ENCODE results near the gene TRIM72.
"Not testable (repeated sequence)": the region's sequence is repeated elsewhere in the genome, so short reads cannot be mapped to it uniquely, and the experiment has no call there.

Gene TRIM72

GRCh38 chr16:31190061-31190460 lies 23.9 kb upstream of the TRIM72 start:
- TF ChIP-seq, protein P1, sequence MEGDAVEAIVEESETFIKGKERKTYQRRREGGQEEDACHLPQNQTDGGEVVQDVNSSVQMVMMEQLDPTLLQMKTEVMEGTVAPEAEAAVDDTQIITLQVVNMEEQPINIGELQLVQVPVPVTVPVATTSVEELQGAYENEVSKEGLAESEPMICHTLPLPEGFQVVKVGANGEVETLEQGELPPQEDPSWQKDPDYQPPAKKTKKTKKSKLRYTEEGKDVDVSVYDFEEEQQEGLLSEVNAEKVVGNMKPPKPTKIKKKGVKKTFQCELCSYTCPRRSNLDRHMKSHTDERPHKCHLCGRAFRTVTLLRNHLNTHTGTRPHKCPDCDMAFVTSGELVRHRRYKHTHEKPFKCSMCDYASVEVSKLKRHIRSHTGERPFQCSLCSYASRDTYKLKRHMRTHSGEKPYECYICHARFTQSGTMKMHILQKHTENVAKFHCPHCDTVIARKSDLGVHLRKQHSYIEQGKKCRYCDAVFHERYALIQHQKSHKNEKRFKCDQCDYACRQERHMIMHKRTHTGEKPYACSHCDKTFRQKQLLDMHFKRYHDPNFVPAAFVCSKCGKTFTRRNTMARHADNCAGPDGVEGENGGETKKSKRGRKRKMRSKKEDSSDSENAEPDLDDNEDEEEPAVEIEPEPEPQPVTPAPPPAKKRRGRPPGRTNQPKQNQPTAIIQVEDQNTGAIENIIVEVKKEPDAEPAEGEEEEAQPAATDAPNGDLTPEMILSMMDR (IDR thresholded peaks at IDR 0.05; ENCODE audit: control extremely low read depth, extremely low read depth, low read depth, missing control alignments): no peak
- CTCF ChIA-PET: interaction anchor here (0.8 to 1.0 kb wide), 2 partner anchors 11 to 254 kb away, joined by 3 read pairs; no protein-coding TSS in a partner anchor
- no peak for DNase-seq (ENCODE audit: extremely low spot score)
- POLR2A ChIA-PET: interaction anchor here (1.9 to 2.5 kb wide), 2 partner anchors 10 kb away, joined by 21 to 27 read pairs; partner anchors contain the start of gene FUS

DNA sequence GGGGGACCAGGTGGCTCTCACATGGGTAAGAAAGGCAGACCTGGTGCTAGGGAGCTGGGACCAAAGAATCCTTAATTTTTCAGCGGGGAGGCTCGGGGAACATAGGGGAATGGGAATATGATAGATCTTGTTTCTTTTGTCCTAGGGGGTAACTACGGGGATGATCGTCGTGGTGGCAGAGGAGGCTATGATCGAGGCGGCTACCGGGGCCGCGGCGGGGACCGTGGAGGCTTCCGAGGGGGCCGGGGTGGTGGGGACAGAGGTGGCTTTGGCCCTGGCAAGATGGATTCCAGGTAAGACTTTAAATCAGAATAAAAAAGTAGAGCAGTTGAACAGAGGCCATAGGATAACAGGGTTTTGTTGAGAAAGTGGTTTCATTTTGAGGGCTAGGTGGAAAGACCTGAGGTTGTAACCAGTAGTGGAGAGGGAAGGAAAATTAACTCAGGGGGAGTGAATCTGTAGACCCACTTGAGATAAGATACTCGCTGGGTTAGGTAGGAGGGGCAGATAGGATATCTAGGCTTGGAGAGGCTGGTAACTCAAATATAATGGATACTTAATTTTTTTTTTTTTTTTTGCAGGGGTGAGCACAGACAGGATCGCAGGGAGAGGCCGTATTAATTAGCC lies 23.0 kb upstream of the TRIM72 start:
- POLR2A ChIA-PET: interaction anchor here (2.5 kb wide), 1 partner anchor 11 kb away, joined by 27 read pairs; the partner anchor contains the start of gene FUS
- CTCF ChIA-PET: interaction anchor here (1.0 to 1.2 kb wide), 2 partner anchors 253 kb away, joined by 3 to 4 read pairs; no protein-coding TSS in a partner anchor
- TF ChIP-seq, protein P1 (IDR thresholded peaks at IDR 0.05; ENCODE audit: control extremely low read depth, extremely low read depth, low read depth, missing control alignments): no peak
- no peak for DNase-seq (ENCODE audit: extremely low spot score)

DNA sequence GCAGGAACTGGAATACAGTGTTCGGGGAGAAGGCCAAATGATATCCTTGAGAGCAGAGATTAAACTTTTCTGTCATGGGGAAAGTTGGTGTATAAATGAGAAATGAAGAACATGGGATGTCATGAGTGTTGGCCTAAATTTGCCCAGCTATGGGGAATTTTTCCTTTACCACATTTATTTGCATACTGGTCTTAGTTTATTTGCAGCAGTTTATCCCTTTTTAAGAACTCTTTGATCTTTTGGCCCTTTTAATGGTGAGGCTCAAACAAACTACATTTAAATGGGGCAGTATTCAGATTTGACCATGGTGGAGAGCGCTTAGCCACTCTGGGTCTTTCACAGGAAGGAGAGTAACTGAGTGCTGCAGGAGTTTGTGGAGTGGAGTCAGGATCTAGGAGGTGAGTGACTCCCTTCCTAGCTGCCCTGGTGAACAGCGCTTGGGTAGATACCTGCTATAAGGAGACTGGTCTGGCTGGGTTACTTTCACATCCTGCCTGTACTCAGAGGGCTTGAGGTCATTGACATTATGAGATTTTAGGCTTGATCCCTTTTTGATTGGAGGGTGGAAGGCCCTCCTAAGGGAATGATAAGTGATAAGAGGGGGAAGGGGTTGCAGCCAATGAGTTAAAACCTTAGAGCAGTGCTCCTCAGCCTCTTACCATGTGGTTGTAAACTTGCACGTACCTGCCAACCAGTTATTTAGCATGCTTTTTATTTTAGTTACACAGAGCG lies 22.1 kb upstream of the TRIM72 start:
- TF ChIP-seq, protein P1 (IDR thresholded peaks at IDR 0.05; ENCODE audit: control extremely low read depth, extremely low read depth, low read depth, missing control alignments): no peak
- no peak for DNase-seq (ENCODE audit: extremely low spot score)
- POLR2A ChIA-PET: interaction anchor here (0.6 to 2.9 kb wide), 3 partner anchors 8 to 682 kb away, joined by 7 to 21 read pairs (median 16); partner anchors contain the start of genes FUS and ZNF267
- CTCF ChIA-PET: interaction anchor here (1.2 kb wide), 1 partner anchor 252 kb away, joined by 4 read pairs; no protein-coding TSS in a partner anchor

GRCh38 chr16:31192856-31193642 lies 20.9 kb upstream of the TRIM72 start:
- DNase-seq (ENCODE audit: extremely low spot score): no peak
- TF ChIP-seq, protein P1 (IDR thresholded peaks at IDR 0.05; ENCODE audit: control extremely low read depth, extremely low read depth, low read depth, missing control alignments): no peak
- POLR2A ChIA-PET: interaction anchor here (1.3 to 2.9 kb wide), 3 partner anchors 7 to 13 kb away, joined by 3 to 21 read pairs (median 16); partner anchors contain the start of gene FUS
- CTCF ChIA-PET: interaction anchor here (0.8 kb wide), 1 partner anchor 10 kb away, joined by 3 read pairs; the partner anchor contains the start of gene PYCARD

- ChIA-PET POLR2A (interaction anchor here (1.3 to 2.9 kb wide), 3 partner anchors 8 to 14 kb away, joined by 3 to 21 read pairs (median 16); partner anchors contain the start of gene FUS), CTCF (no interaction called here)
- TF ChIP-seq, protein P1 (IDR thresholded peaks at IDR 0.05; ENCODE audit: control extremely low read depth, extremely low read depth, low read depth, missing control alignments): no peak
- DNase-seq (ENCODE audit: extremely low spot score): no peak
Observed at GRCh38 chr16:31193874-31194273, 20.0 kb upstream of the TRIM72 start.

DNA sequence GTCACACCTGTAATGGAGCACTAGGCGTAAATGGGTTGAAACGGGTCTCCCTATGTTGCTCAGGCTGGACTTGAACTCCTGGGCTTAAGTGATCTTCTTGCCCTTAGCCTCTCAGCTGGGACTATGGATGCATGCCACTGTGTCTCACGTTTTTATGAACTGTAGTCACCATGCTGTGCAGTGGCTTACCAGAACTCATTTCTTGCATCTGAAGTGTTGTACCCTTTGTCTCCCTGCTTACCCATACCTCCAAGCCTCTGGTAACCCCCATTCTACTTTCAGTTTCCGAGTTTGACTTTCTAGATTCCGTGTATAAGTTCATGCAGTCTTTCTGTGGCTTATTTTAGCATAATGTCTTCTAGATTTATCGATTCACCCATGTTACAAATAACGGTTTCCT lies 19.0 kb upstream of the TRIM72 start:
- ChIA-PET POLR2A (interaction anchor here (2.4 kb wide), 1 partner anchor 11 kb away, joined by 6 read pairs; no protein-coding TSS in a partner anchor), CTCF (no interaction called here)
- TF ChIP-seq, protein P1 (IDR thresholded peaks at IDR 0.05; ENCODE audit: control extremely low read depth, extremely low read depth, low read depth, missing control alignments): no peak
- no peak for DNase-seq (ENCODE audit: extremely low spot score)

DNA sequence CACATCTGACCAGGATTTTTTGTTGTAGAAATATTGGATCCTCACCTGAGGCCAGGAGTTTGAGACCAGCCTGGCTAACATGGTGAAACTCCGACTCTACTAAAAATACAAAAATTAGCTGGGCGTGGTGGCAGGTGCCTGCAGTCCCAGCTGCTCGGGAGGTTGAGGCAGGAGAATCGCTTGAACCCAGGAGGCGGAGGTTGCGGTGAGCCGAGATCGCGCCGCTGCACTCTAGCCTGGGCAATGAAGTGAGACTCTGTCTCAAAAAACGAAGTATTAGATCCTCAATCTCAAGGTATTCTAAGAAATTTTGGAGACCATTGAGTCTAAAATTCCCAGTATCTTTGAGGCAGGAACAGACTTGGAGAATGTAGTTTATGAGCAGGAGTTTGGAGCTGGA lies 18.1 kb upstream of the TRIM72 start:
- CTCF ChIA-PET: interaction anchor here (1.0 kb wide), 1 partner anchor 262 kb away, joined by 3 read pairs; no protein-coding TSS in a partner anchor
- DNase-seq (ENCODE audit: extremely low spot score): not testable (repeated sequence)
- POLR2A ChIA-PET: interaction anchor here (0.6 to 2.4 kb wide), 3 partner anchors 12 to 224 kb away, joined by 5 to 6 read pairs (median 5); no protein-coding TSS in a partner anchor

Measured in GM10248 (cell line).